ENCODE results near the gene USP21. TPM values are rescaled to one million over a fixed set of nuclear protein-coding genes. Genes with fewer than 3 reads are reported as not detected.
A peak's percentile ranks its signal among the peaks of the same experiment; 100 is the strongest.

Gene USP21
- total RNA-seq, 4 donors from 2014 or later, result 18.7 to 37.0 (median 28.8) TPM

GRCh38 chr1:161196111-161196510, 36.8 kb downstream of the USP21 start:
- H3K4me3 ChIP-seq, result peak overlapping the region; percentile 45
- no peaks in the 10 kb centered on the region for H3K9me3 ChIP-seq
- H3K27ac ChIP-seq, result peak overlapping the region; percentile 98
- TF ChIP-seq EP300 (IDR thresholded peaks at IDR 0.05) (no peak), CTCF (IDR thresholded peaks at IDR 0.05) (no peak), POLR2AphosphoS5 (IDR thresholded peaks at IDR 0.05) (no peak), POLR2A (IDR thresholded peaks at IDR 0.05) (no peak)
- H3K27me3 ChIP-seq, result no peaks in the 10 kb centered on the region
- peaks cover 75% of the 10 kb centered on the region for H3K4me1 ChIP-seq
- WGBS, result 95% methylated on average over 6 of the region's 7 CpGs
- H3K36me3 ChIP-seq, result no peaks in the 10 kb centered on the region
- no peak for DNase-seq (ENCODE audit: low spot score in 2 of 2)

- Histone ChIP-seq H3K27ac (peak overlapping the region; percentile 98), H3K9me3 (no peaks in the 10 kb centered on the region), H3K36me3 (no peaks in the 10 kb centered on the region), H3K4me1 (peaks cover 81% of the 10 kb centered on the region), H3K4me3 (peak overlapping the region; percentile 45), H3K27me3 (no peaks in the 10 kb centered on the region)
- 56% methylated on average over 23 of the region's 27 CpGs for WGBS
- TF ChIP-seq POLR2A (IDR thresholded peaks at IDR 0.05) (peak in 1 of 2 donors; percentile 22), EP300 (IDR thresholded peaks at IDR 0.05) (no peak)
- no peak for DNase-seq (ENCODE audit: low spot score in 2 of 2)
These were observed 37.5 kb downstream of the USP21 start for GRCh38 chr1:161196521-161197451.

- TF ChIP-seq POLR2A (IDR thresholded peaks at IDR 0.05) (no peak), CTCF (IDR thresholded peaks at IDR 0.05) (no peak), POLR2AphosphoS5 (IDR thresholded peaks at IDR 0.05) (no peak), EP300 (IDR thresholded peaks at IDR 0.05) (no peak)
- Histone ChIP-seq H3K36me3 (no peaks in the 10 kb centered on the region), H3K9me3 (no peaks in the 10 kb centered on the region), H3K4me1 (peaks cover 74% of the 10 kb centered on the region), H3K4me3 (peak overlapping the region; percentile 45), H3K27me3 (no peaks in the 10 kb centered on the region), H3K27ac (peak overlapping the region; percentile 98)
- 38% methylated on average over 11 of the region's 11 CpGs for WGBS
- DNase-seq (ENCODE audit: low spot score in 2 of 2), result no peak
These were observed 38.4 kb downstream of the USP21 start for GRCh38 chr1:161197560-161198193.

GRCh38 chr1:161198194-161198896, 39.0 kb downstream of the USP21 start:
- peak overlapping the region; percentile 98 for H3K27ac ChIP-seq
- H3K27me3 ChIP-seq, result no peaks in the 10 kb centered on the region
- H3K36me3 ChIP-seq, result peaks cover under 1% of the 10 kb centered on the region
- peaks cover 80% of the 10 kb centered on the region for H3K4me1 ChIP-seq
- WGBS, result 14% methylated on average over 12 of the region's 20 CpGs
- H3K4me3 ChIP-seq, result peak overlapping the region; percentile 45
- TF ChIP-seq POLR2AphosphoS5 (IDR thresholded peaks at IDR 0.05) (no peak), POLR2A (IDR thresholded peaks at IDR 0.05) (no peak), CTCF (IDR thresholded peaks at IDR 0.05) (no peak), EP300 (IDR thresholded peaks at IDR 0.05) (no peak)
- DNase-seq (ENCODE audit: low spot score in 2 of 2), result peak in 1 of 2 donors; percentile 90
- no peaks in the 10 kb centered on the region for H3K9me3 ChIP-seq

GRCh38 chr1:161198897-161199431, 39.7 kb downstream of the USP21 start, which contains the start of gene ADAMTS4:
Gene ADAMTS4 (minus strand): TSS chr1:161199054. CDS start chr1:161198627, 427 bp downstream.
- H3K27ac ChIP-seq, result peak within 1 kb of the TSS; percentile 98
- H3K9me3 ChIP-seq, result no peaks in the 10 kb centered on the region
- no peaks in the 10 kb centered on the region for H3K27me3 ChIP-seq
- H3K4me3 ChIP-seq, result peak within 1 kb of the TSS; percentile 45
- 20% methylated on average over 11 of the region's 11 CpGs for WGBS
- H3K4me1 ChIP-seq, result peaks cover 82% of the 10 kb centered on the region
- H3K36me3 ChIP-seq, result peaks cover 7% of the 10 kb centered on the region
- TF ChIP-seq EP300 (IDR thresholded peaks at IDR 0.05), result no peak
- peak in 1 of 2 donors; percentile 78 for TF ChIP-seq POLR2A (IDR thresholded peaks at IDR 0.05)
- DNase-seq (ENCODE audit: low spot score in 2 of 2), result peak in 1 of 2 donors; percentile 85
